Fibroblast of lung (primary cell): ENCODE measurements around the gene PLA2G3.

ENCODE experiments used
- CTCF ChIP-seq, 2 donors: IDR thresholded peaks in 1 of 2; conservative IDR thresholded peaks in 1 of 2; 1 replicate in 1 of 2; 2 replicates in 1 of 2; pipeline ENCODE4 v1.5.1; 2011 to 2012; ENCODE audit warnings: low read length in 2 of 2, control low read depth in 1 of 2, inconsistent platforms in 1 of 2, low read depth in 1 of 2, mild to moderate bottlenecking in 1 of 2
- EZH2 ChIP-seq: IDR thresholded peaks from 2 replicates; pipeline ENCODE4 v1.5.1; 2012; ENCODE audit warnings: low read length, control low read depth, mild to moderate bottlenecking; ENCODE audit errors: missing control alignments

- TF ChIP-seq CTCF (conservative IDR thresholded peaks at IDR 0.05 in 1 of 2, IDR thresholded peaks at IDR 0.05 in 1 of 2; ENCODE audit: low read depth in 1 of 2, low read length in 2 of 2), result no peak
- TF ChIP-seq EZH2, result no peak
Measured at GRCh38 chr22:31160328-31160978, 20.1 kb upstream of the PLA2G3 start.
